HL-60/S4 treated with phorbol 12-myristate 13-acetate at 8.2 ng/mL for 4 days and 3 days (cell line): ENCODE data around the gene OR52B2.
"Not testable (repeated sequence)": the region's sequence is repeated elsewhere in the genome, so short reads cannot be mapped to it uniquely, and the experiment has no call there.

Experiments used
- in situ Hi-C: fragments of 300-500 bp; cut with MboI; formaldehyde crosslinking; loops from 2 replicates; pipeline ENCODE4 v1.15.0; 2022; ENCODE audit warnings: low sequenced_read_pairs

OR52B2 gene

DNA sequence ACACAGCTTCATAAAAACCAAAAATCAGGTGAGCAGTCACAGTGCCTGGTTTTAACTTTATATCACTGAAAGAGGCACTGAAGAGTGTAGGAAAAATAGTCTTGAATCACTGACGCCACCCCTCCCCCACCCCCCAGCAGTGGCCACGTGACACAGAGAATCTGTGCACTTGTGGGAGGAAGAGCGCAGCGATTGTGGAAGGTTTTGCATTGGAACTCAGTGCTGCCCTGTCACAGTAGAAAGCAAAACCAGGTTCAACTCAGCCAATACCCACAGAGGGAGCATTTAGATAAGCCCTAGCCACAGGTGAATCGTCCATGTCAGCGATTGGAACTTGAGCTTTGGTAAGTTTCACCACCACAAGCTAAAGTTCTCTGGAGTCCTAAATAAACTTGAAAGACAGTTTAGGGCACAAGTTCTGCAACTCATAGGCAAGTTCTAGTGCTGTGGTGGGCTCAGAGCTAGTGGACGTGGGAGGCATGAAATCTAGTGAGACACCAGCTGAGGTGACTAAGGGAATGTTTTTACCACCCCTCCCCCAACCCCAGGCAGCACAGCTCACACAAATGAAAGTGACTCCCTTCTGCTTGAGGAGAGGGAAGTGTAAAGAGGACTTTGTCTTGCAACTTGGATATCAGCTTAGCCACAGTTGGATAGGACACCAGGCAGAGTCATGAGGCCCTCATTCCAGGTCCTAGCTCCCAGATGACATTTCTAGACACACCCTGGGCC is 13.3 kb downstream of the OR52B2 start:
- in situ Hi-C loops, result no loop called here

DNA sequence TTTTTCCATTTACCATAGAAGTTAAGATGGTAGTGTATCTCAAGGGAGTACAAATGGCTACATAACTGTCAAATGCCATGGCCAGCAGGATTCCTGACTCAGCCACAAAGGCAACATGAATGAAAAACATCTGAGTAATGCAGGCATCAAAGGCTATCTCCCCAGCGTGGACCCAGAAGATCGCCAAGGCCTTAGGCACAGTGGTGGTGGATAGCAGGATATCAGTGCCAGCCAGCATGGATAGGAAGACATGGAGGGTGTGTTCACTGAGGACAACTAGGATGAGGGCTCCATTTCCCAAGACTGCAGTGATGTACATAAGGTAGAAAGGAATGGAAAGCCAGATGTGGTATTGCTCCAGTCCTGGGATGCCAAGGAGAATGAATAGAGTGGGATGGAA is 18.0 kb downstream of the OR52B2 start:
- in situ Hi-C loops, result no loop called here

DNA sequence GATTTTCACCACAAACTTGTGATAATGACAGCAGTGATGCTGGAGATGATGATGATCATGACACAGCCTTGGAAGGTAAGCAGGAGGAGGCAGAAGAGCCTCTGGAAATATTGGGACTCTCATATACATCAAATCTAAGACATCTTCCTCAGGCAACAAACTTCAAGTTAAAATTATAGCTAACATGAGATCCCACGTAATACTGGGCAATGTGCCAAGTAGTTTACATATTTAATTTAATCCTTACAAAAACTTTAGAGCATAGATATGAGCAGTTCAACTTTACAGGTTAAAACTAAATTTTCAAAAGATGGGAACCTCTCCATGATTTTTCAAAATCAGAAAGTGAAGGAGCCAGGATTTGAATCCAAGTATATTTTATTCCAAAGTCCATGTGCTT is 19.0 kb downstream of the OR52B2 start:
- in situ Hi-C loops, result no loop called here

DNA sequence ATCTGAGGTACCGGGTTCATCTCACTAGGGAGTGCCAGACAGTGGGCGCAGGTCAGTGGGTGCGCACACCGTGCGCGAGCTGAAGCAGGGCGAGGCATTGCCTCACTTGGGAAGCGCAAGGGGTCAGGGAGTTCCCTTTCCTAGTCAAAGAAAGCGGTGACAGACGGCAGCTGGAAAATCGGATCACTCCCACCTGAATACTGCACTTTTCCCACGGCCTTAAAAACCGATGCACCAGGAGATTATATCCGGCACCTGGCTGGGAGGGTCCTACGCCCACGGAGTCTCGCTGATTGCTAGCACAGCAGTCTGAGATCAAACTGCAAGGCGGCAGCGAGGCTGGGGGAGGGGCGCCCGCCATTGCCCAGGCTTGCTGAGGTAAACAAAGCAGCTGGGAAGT is 26.4 kb downstream of the OR52B2 start:
- in situ Hi-C loops, result not testable (repeated sequence)

DNA sequence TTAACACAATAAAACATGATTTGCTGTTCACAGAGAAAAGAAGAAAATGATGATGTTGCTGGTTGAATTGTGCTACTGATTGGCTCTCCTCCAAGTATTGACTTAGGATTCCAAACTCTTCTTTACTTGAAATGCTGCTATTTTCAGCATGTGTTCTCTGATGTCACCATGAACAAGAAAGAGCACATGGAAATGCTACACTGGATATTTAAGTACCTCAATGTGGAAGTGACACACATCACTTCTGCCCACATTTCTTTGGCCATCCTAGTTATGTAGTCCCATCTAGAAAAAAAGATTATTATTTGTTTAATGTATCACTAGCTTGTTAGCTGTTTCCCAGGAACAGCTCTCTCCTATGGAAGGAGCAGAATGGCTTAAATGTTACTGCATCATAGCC is 27.2 kb downstream of the OR52B2 start:
- in situ Hi-C loops, result no loop called here

DNA sequence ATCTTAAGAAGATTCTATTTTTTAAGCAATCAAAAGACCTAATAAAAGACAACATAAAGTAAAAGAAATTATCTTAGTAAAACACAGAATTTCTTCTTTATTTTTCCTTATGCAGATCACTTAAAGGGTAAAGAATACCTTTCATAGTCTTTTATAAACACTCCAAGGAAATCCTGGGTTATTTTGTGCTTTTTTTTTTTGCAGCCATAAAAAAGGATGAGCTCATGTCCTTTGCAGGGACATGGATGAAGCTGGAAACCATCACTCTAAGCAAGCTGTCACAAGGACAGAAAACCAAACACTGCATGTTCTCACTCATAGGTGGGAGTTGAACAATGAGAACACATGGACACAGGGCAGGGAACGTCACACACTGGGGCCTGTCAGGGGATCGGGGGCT is 34.2 kb downstream of the OR52B2 start:
- in situ Hi-C loops, result not testable (repeated sequence)

DNA sequence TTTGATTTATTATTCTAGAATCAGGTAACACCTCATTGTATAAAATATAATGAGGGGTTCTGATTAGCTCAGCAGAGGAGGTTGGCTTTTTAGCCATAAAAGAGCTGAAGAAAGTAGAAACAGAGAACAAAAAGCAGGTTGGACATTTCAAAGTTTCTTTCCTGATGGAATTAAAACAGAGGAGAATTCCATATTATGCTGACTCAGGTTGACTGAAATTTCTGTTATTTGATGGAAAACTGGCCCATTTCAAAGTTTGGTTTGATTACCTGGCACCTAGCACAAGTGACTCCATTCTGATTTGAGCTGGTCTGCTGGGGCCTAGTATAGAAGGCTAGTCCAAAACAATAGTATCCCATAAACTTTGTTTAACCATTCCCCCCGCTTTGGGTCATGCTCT is 37.7 kb downstream of the OR52B2 start:
- in situ Hi-C loops, result no loop called here

DNA sequence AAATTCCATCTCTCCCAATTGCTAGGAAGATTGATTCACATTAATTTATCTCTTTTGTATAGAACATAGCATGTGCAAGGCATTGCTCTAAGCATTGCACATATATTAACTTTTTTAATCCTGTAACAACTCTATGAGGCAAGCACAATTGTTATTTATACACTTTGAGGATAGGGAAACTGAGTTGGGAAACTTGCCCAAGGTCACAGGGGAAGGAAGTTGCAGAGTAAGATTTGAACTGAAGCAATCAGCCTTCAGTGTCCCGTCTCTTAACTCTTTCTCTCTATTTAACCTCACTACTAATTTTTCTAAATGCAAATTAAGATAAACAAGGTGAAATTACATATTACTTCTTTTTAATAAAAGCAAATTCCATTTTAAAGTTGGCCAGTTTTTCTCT is 40.5 kb downstream of the OR52B2 start:
- in situ Hi-C loops, result no loop called here

DNA sequence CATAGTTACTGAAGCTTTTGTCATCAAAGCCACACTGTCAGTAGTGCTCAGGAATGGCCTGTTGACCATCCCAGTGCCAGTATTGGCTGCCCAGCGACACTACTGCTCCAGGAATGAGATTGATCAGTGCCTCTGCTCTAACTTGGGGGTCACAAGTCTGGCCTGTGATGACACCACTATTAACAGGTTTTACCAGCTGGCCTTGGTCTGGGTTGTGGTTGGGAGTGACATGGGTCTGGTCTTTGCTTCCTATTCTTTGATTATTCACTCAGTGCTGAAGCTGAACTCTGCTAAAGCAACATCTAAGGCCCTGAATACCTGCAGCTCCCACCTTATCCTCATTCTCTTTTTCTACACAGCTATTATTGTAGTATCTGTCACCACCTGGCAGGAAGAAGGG is 41.1 kb downstream of the OR52B2 start:
- in situ Hi-C loops, result no loop called here

DNA sequence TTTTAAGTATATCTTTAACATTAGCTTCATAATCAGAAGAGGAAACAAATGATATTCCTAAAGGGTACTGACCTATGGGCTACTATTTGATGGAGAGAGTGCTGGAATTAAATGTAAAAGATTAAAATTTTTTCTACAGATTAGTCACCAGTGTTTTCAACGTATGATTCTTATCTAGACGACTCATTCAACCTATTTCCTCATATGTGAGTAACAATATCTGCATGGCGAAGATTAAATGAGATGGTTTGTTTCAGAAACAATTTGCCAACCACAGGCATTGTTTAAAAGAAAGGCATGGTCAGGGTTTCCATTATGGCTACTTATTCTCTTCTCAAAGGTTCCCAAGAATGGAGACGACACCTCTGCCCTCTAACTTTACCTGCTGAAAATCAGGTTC is 42.2 kb downstream of the OR52B2 start:
- in situ Hi-C loops, result no loop called here

DNA sequence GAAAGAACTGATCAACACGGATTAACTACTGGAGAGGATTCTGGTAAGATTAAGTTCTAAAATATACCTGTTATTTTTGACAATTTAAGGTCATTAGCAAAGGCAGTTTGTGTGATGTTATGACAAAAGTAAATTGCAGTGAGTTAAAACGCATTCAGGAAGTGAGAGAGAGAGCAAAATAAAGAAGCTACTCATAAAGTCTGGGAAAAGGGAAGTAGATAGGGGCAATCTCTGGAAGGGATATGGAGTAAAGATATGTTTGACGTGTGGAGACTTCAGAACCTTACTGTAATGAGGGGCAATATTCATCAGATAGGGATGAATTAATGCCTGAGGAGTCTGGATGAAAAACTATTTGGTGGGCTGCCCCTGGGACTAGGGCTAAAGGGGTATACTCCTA is 45.9 kb downstream of the OR52B2 start:
- in situ Hi-C loops, result no loop called here
